Right lobe of liver (tissue), 6 donors: ENCODE results near the gene JAK2. TPM values are rescaled to one million over a fixed set of nuclear protein-coding genes. Genes with fewer than 3 reads are reported as not detected.

Experiments used
- ATAC-seq, 4 donors: fragments of 200-7000 bp; cut with Tn5 transposase; one replicate each; pipeline ENCODE4 v1.9.1; 2020; ENCODE audit warnings: mild to moderate bottlenecking in 4 of 4, moderate library complexity in 4 of 4
- DNase-seq, 3 donors: peaks; one replicate each; pipeline ENCODE4 v3.0.0-alpha.2; 2020
- H3K27ac ChIP-seq, 3 donors: fragments of 200-600 bp; one replicate each; pipeline ENCODE4 v1.8.0; 2022
- H3K27me3 ChIP-seq, 2 donors: fragments of 200-600 bp; one replicate each; pipeline ENCODE4 v1.8.0; 2022
- H3K36me3 ChIP-seq, 4 donors: fragments of 200-600 bp; sonication (generic) in 1 of 4; one replicate each; pipeline versions ENCODE4 v1.5.1 to v1.8.0; 2017 to 2022; ENCODE audit warnings: control low read depth in 1 of 4
- H3K4me1 ChIP-seq, 4 donors: fragments of 200-600 bp; sonication (generic) in 1 of 4; one replicate each; pipeline versions ENCODE4 v1.5.1 to v1.8.0; 2017 to 2022; ENCODE audit warnings: control low read depth in 1 of 4
- H3K4me3 ChIP-seq, 3 donors: fragments of 200-600 bp; one replicate each; pipeline ENCODE4 v1.8.0; 2022
- H3K9me3 ChIP-seq, 4 donors: fragments of 200-600 bp; sonication (generic) in 1 of 4; one replicate each; pipeline versions ENCODE4 v1.5.1 to v1.8.0; 2017 to 2022; ENCODE audit warnings: control low read depth in 1 of 4
- POLR2A ChIP-seq: fragments of 450-650 bp; IDR thresholded peaks from one replicate; pipeline ENCODE4 v1.6.1; 2017; ENCODE audit warnings: antibody characterized with exemption, mild to moderate bottlenecking
- WGBS: methylation state at CpG from one replicate; pipeline ENCODE4 v1.1.6; 2018; ENCODE audit warnings: low coverage, low lambda C conversion rate; ENCODE audit not compliant: insufficient coverage; ENCODE audit errors: missing lambda C conversion rate; 5-methylcytosine and 5-hydroxymethylcytosine counted together
- intact Hi-C, 2 donors: fragments of 100-400 bp; cut with DNase I; formaldehyde crosslinking; loops; one replicate each; pipeline versions ENCODE4 v1.11.2 to v1.14.1; 2022
- total RNA-seq, 6 experiments: library from RNA; depleted of rRNA in 2 of 6; stranded (reverse); fragments of >200 nt in 2 of 6; fragmentation: NEBNext Ultra II Directional in 3 of 6; extraction: Animal tissue kit (Norgen Biotek cat#: 25700) in 3 of 6; gene quantifications; one replicate each; pipeline versions ENCODE4 v1.1.0 to v1.2.4, GENCODE V29; 2016 to 2023
- TF ChIP-seq, protein P1 (sequence below), 4 donors: fragments of 200-600 bp in 3 of 4; fragments of 450-650 bp in 1 of 4; IDR thresholded peaks; one replicate each; pipeline versions ENCODE4 v1.5.1 to v1.8.0; 2016 to 2022; ENCODE audit warnings: antibody characterized with exemption in 4 of 4, mild to moderate bottlenecking in 2 of 4
- donor health status: DM: no; HTN: yes; CAD: no.
- donor health status: DM: no; HTN: no; CAD: no.
- donor health status: DM: no; HTN: no; CAD: no.
- donor health status: DM: no; HTN: yes; CAD: no.
- donor health status: DM: no; HTN: yes; CAD: no.

Gene JAK2
- total RNA-seq, 6 experiments from 2014 or later = 3.6 to 6.5 (median 4.4) TPM

DNA sequence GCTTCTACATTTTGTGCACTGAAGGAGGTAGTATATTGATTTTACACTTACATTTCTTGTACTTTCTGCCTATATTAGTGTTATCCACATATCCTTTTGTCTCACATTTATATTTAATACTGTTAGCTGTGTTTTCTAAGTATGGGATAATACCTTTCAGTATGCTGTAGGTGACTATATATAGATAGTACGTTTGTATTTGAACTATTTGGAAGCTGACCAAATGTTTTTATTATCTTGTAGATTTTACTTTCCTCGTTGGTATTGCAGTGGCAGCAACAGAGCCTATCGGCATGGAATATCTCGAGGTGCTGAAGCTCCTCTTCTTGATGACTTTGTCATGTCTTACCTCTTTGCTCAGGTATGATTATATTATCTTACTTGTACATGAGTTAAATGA, 59.1 kb downstream of the JAK2 start:
- ATAC-seq = no peak
- 81% methylated on average over 4 of the region's 4 CpGs for WGBS
- intact Hi-C loops = no loop called here
- H3K4me1 ChIP-seq = no peaks in the 10 kb centered on the region
- DNase-seq = no peak
- H3K4me3 ChIP-seq = no peak overlapping the region
- peaks cover 0 to 4% (median 0%) of the 10 kb centered on the region in 4 donors for H3K9me3 ChIP-seq
- H3K36me3 ChIP-seq = peaks cover 0 to 15% (median 4%) of the 10 kb centered on the region in 4 donors
- no peak overlapping the region for H3K27ac ChIP-seq
- TF ChIP-seq POLR2A = no peak
- TF ChIP-seq, protein P1, sequence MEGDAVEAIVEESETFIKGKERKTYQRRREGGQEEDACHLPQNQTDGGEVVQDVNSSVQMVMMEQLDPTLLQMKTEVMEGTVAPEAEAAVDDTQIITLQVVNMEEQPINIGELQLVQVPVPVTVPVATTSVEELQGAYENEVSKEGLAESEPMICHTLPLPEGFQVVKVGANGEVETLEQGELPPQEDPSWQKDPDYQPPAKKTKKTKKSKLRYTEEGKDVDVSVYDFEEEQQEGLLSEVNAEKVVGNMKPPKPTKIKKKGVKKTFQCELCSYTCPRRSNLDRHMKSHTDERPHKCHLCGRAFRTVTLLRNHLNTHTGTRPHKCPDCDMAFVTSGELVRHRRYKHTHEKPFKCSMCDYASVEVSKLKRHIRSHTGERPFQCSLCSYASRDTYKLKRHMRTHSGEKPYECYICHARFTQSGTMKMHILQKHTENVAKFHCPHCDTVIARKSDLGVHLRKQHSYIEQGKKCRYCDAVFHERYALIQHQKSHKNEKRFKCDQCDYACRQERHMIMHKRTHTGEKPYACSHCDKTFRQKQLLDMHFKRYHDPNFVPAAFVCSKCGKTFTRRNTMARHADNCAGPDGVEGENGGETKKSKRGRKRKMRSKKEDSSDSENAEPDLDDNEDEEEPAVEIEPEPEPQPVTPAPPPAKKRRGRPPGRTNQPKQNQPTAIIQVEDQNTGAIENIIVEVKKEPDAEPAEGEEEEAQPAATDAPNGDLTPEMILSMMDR (IDR thresholded peaks at IDR 0.05) = no peak
- H3K27me3 ChIP-seq = no peaks in the 10 kb centered on the region

DNA sequence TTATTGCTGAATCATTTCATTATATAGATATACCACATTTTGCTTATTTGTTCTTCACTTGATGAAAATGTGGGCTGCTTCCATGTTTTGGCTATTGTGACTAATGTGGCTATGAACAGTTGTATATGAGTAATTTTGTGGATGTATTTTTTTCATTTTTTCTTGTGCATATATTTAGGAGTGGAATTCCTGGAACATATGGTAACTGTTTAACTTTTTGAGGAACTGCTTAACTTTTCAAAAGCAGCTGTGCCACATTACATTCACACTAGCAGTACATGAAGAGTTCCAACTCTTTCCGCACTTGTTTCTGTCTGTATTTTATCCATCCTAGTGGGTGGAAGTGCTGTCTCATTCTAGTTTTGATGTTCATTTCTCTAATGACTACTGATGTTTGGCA, 67.8 kb downstream of the JAK2 start:
- Histone ChIP-seq H3K4me1 (no peaks in the 10 kb centered on the region), H3K27me3 (no peaks in the 10 kb centered on the region), H3K9me3 (no peaks in the 10 kb centered on the region), H3K27ac (no peak overlapping the region), H3K4me3 (no peak overlapping the region), H3K36me3 (peaks cover 0 to 4% (median 1%) of the 10 kb centered on the region in 4 donors)
- WGBS = 100% methylated on average over 1 of the region's 1 CpG
- ATAC-seq (no peak), DNase-seq (no peak)
- no peak for TF ChIP-seq POLR2A
- TF ChIP-seq, protein P1 (IDR thresholded peaks at IDR 0.05) = no peak
- intact Hi-C loops = no loop called here

DNA sequence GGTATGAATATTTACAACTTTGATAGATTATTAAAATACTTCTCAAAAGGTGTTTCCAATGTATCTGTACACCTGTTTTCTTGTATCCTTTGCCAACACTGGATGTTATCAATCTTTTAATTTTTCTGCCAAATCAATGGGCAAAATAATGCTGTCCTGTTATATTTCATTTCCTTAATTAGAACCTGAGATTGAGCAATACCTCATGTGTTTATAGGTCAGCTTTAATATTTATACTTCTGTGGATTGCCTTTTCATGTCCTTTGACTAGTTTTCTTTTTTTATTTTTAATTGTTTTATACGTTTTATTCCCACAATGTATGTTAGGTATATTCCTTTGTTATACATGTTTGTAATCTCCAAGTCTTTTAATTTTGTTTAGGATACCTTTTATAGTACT, 77.6 kb downstream of the JAK2 start:
- no peak for TF ChIP-seq POLR2A
- TF ChIP-seq, protein P1 (IDR thresholded peaks at IDR 0.05) = no peak
- Histone ChIP-seq H3K4me1 (no peaks in the 10 kb centered on the region), H3K27ac (no peak overlapping the region), H3K9me3 (no peaks in the 10 kb centered on the region), H3K36me3 (no peaks in the 10 kb centered on the region), H3K27me3 (no peaks in the 10 kb centered on the region), H3K4me3 (no peak overlapping the region)
- ATAC-seq (no peak), DNase-seq (no peak)
- intact Hi-C loops = no loop called here
- 26% methylated on average over 1 of the region's 1 CpG for WGBS

DNA sequence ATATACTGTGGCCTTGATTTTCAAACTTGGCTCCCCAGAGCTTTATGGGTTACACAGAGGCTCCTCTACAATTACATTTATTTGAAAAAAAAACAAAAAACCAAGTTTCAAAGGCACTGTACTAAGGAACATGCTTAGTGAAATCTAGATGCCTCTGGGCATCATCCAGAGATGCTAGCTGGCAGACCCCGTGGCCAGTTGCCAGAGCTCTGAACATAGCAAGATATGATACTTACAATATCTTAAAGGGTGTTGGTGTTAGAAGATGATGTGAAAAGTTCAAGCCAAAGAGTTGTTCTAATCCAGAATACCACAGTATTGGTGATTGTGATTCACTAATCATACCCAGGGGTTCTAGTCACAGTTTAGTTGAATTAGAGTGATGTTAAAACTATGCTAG, 87.8 kb downstream of the JAK2 start:
- Histone ChIP-seq H3K27me3 (no peaks in the 10 kb centered on the region), H3K36me3 (peaks cover 0 to 28% (median under 1%) of the 10 kb centered on the region in 4 donors), H3K4me1 (no peaks in the 10 kb centered on the region), H3K27ac (no peak overlapping the region), H3K4me3 (no peak overlapping the region), H3K9me3 (no peaks in the 10 kb centered on the region)
- intact Hi-C loops = no loop called here
- no peak for TF ChIP-seq POLR2A
- TF ChIP-seq, protein P1 (IDR thresholded peaks at IDR 0.05) = no peak
- DNase-seq = no peak
- WGBS = 100% methylated on average over 1 of the region's 1 CpG
- no peak for ATAC-seq

DNA sequence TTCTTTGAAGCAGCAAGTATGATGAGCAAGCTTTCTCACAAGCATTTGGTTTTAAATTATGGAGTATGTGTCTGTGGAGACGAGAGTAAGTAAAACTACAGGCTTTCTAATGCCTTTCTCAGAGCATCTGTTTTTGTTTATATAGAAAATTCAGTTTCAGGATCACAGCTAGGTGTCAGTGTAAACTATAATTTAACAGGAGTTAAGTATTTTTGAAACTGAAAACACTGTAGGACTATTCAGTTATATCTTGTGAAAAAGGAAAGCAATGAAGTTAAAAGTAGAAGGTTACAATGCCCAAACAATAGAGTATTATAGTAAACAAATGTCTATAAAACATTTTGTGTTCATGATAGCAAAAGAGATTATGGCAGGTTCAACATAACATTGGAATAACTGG, 88.6 kb downstream of the JAK2 start:
- 100% methylated on average over 1 of the region's 1 CpG for WGBS
- no peaks in the 10 kb centered on the region for H3K4me1 ChIP-seq
- ATAC-seq = no peak
- intact Hi-C loops = no loop called here
- TF ChIP-seq, protein P1 (IDR thresholded peaks at IDR 0.05) = no peak
- no peak for TF ChIP-seq POLR2A
- H3K9me3 ChIP-seq = no peaks in the 10 kb centered on the region
- no peak for DNase-seq
- peaks cover 0 to 28% (median under 1%) of the 10 kb centered on the region in 4 donors for H3K36me3 ChIP-seq
- no peak overlapping the region for H3K27ac ChIP-seq
- no peak overlapping the region for H3K4me3 ChIP-seq
- H3K27me3 ChIP-seq = no peaks in the 10 kb centered on the region
